ENCODE measurements around the gene CABP1.

DNA sequence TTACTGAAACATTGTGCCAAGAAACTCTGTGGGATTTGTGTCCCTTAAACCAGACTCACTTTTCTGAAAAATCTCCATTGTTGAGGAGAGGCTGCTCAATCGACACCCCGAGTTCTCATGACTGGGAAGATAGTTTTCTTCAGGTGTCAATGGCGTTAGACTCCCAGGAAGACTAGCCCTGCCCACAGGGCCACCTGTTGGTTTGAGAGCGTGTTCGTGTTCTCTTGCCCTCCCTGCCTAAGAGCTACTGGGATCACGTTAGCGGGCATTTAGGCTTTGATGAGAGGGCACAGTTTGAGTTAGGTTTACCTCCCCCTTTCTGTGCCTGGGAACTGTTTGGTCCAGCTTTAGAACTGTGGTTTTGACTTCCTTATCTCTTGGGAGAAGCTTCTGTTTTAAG, 59.1 kb downstream of the CABP1 start:
- TF ChIP-seq, protein P1, sequence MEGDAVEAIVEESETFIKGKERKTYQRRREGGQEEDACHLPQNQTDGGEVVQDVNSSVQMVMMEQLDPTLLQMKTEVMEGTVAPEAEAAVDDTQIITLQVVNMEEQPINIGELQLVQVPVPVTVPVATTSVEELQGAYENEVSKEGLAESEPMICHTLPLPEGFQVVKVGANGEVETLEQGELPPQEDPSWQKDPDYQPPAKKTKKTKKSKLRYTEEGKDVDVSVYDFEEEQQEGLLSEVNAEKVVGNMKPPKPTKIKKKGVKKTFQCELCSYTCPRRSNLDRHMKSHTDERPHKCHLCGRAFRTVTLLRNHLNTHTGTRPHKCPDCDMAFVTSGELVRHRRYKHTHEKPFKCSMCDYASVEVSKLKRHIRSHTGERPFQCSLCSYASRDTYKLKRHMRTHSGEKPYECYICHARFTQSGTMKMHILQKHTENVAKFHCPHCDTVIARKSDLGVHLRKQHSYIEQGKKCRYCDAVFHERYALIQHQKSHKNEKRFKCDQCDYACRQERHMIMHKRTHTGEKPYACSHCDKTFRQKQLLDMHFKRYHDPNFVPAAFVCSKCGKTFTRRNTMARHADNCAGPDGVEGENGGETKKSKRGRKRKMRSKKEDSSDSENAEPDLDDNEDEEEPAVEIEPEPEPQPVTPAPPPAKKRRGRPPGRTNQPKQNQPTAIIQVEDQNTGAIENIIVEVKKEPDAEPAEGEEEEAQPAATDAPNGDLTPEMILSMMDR (optimal IDR thresholded peaks at IDR 0.05 in 1 of 3, IDR thresholded peaks at IDR 0.05 in 1 of 3, conservative IDR thresholded peaks at IDR 0.05 in 1 of 3; ENCODE audit: extremely low read depth in 1 of 3, insufficient read depth in 2 of 3, low read length in 3 of 3) = no peak
- no peak for TF ChIP-seq EZH2 (IDR thresholded peaks at IDR 0.05; ENCODE audit: low read length)
